COLO668 (cell line): ENCODE data around the gene TRIM75.
"Not testable (repeated sequence)": the region's sequence is repeated elsewhere in the genome, so short reads cannot be mapped to it uniquely, and the experiment has no call there.

Experiments
- DNase-seq: peaks from one replicate; lab custom pipeline; 2025; ENCODE audit not compliant: unreplicated experiment; lab: John Stamatoyannopoulos, UW

Gene TRIM75

GRCh38 chr4:165077034-165077578, 23.4 kb downstream of the TRIM75 start:
- no peak for DNase-seq

GRCh38 chr4:165079476-165079875, 25.8 kb downstream of the TRIM75 start:
- DNase-seq = peak; percentile 10

GRCh38 chr4:165084787-165085186, 31.1 kb downstream of the TRIM75 start:
- DNase-seq = not testable (repeated sequence)

GRCh38 chr4:165085946-165086345, 32.3 kb downstream of the TRIM75 start:
- DNase-seq = no peak

GRCh38 chr4:165088366-165088765, 34.7 kb downstream of the TRIM75 start:
- DNase-seq = no peak

GRCh38 chr4:165092187-165092586, 38.5 kb downstream of the TRIM75 start:
- DNase-seq = not testable (repeated sequence)

GRCh38 chr4:165094873-165095272, 41.2 kb downstream of the TRIM75 start:
- no peak for DNase-seq

GRCh38 chr4:165095291-165095690, 41.6 kb downstream of the TRIM75 start:
- no peak for DNase-seq

- DNase-seq = no peak
Measured at GRCh38 chr4:165096776-165097175, 43.1 kb downstream of the TRIM75 start.

GRCh38 chr4:165101641-165102040, 48.0 kb downstream of the TRIM75 start:
- DNase-seq = no peak

GRCh38 chr4:165106518-165106917, 52.9 kb downstream of the TRIM75 start:
- no peak for DNase-seq
